ENCODE data around the gene ANKMY2.
"Not testable (repeated sequence)": the region's sequence is repeated elsewhere in the genome, so short reads cannot be mapped to it uniquely, and the experiment has no call there.

The ANKMY2 gene

GRCh38 chr7:16659854-16660497 is 14.4 kb upstream of the ANKMY2 start:
- not testable (repeated sequence) for DNase-seq (ENCODE audit: low read depth)

- no peak for DNase-seq (ENCODE audit: low read depth)
Observed at GRCh38 chr7:16657656-16658279, 12.2 kb upstream of the ANKMY2 start.

DNA sequence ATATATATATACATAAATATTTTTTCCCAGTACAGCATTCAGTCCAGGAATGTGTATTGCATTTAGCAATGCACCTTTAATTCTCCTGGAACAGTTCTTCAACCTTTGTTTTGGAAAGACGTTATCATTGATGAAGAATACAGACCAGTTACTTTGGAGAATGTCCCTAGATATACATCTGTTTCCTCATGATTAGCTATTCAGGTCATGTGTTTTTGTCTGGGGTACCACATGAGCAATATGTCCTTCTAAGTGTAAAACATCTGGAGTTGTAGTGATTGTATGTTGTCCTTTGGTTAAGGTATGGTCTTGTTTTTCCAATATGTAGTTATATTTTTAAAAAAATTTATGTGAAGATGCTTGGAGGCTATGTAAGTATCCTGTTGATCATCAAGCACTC is 10.6 kb upstream of the ANKMY2 start:
- DNase-seq (ENCODE audit: low read depth) = no peak

- no peak for DNase-seq (ENCODE audit: low read depth)
Observed at GRCh38 chr7:16655394-16655793, 9.8 kb upstream of the ANKMY2 start.

- no peak for DNase-seq (ENCODE audit: low read depth)
Observed at GRCh38 chr7:16652888-16653287, 7.3 kb upstream of the ANKMY2 start.

DNA sequence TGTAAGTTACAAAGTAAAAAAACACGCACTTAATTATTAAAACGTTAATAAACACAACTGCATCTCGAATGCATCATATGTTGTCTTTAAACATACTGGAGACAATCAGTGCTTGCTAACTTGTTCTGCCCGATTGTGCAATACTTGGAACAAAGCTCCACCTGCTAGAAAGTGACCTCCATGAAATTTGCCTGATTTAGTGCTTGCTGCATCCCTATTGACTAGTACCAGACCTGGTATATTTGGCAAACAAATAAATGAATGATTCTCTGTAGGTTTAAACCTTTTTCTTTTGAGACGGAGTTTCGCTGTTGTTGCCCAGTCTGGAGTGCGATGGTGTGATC is 6.7 kb upstream of the ANKMY2 start:
- no peak for DNase-seq (ENCODE audit: low read depth)

GRCh38 chr7:16651396-16652239 is 6.1 kb upstream of the ANKMY2 start:
- no peak for DNase-seq (ENCODE audit: low read depth)

- DNase-seq (ENCODE audit: low read depth) = no peak
Observed at GRCh38 chr7:16650266-16650665, 4.7 kb upstream of the ANKMY2 start.

DNA sequence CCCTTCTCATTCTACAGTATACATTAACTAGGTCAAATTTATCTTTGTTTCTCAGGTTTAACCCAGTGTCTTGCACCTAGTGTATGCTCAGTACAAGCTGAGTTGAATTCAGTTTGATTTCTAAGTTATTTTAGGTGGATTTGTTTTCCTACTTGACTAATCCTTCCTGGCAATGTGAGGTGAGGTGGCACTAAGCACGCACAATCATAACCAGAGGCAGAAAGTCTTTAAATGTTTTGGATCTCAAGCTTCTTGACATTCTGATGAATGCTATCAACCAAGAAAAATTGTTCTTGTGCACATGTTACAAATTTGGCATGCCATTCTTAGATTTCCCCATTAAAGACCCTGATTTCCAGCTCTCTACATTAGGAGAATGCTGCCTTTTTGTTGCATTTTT is 3.6 kb upstream of the ANKMY2 start:
- DNase-seq (ENCODE audit: low read depth) = no peak

GRCh38 chr7:16648551-16648950 is 3.0 kb upstream of the ANKMY2 start:
- DNase-seq (ENCODE audit: low read depth) = no peak

GRCh38 chr7:16647435-16647960 is 1.9 kb upstream of the ANKMY2 start:
- DNase-seq (ENCODE audit: low read depth) = no peak

- DNase-seq (ENCODE audit: low read depth) = no peak
Observed at GRCh38 chr7:16646472-16647072, 1.0 kb upstream of the ANKMY2 start.

DNA sequence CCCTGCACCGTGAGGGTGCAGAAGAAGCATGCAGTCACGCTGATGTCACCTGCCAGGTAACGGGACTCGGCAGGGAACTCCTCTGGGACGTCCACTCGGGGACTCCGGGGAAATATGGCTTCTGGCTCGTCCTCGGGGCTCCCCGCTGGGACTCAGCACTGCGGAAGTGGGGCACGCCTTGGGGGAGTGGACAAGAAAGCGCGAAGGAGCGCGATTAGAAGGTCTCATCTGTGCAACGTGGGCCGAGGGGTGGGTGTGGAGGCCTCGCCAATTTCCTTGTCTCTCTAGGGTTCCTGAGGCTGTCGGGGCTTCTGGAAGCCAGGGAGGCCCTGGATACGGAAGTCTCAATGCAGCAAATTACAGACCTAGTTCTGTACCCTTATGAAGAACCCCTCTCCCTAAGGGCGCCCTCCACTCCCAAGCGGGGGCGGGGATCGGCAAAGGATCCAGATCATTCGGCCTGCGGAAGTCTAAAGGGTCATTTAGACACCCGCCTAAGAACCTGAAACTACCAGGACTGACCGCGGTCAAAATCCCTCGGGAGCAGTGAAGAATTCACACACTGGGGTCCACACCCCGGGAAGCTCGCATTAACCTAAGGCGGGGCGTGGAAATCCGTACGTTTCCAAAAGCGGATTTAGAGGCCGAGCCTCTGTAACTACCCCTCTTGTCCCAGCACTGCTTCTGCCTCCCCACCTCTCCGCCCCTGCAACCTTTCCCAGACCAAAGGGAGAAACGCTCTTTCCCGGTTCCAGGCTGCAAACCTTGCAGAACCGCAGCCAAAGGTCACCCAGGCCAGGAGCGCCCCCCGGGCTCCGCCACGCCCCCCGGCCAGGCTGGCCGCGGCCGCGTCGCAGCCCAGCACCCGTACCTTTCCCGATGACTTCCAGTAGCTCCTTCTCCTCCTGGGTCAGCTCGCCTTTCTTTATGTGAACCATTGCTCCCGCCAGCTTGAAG is 640 bp downstream of the ANKMY2 start:
- DNase-seq (ENCODE audit: low read depth) = no peak

- no peak for DNase-seq (ENCODE audit: low read depth)
Observed at GRCh38 chr7:16644157-16644556, 1.4 kb downstream of the ANKMY2 start.

DNA sequence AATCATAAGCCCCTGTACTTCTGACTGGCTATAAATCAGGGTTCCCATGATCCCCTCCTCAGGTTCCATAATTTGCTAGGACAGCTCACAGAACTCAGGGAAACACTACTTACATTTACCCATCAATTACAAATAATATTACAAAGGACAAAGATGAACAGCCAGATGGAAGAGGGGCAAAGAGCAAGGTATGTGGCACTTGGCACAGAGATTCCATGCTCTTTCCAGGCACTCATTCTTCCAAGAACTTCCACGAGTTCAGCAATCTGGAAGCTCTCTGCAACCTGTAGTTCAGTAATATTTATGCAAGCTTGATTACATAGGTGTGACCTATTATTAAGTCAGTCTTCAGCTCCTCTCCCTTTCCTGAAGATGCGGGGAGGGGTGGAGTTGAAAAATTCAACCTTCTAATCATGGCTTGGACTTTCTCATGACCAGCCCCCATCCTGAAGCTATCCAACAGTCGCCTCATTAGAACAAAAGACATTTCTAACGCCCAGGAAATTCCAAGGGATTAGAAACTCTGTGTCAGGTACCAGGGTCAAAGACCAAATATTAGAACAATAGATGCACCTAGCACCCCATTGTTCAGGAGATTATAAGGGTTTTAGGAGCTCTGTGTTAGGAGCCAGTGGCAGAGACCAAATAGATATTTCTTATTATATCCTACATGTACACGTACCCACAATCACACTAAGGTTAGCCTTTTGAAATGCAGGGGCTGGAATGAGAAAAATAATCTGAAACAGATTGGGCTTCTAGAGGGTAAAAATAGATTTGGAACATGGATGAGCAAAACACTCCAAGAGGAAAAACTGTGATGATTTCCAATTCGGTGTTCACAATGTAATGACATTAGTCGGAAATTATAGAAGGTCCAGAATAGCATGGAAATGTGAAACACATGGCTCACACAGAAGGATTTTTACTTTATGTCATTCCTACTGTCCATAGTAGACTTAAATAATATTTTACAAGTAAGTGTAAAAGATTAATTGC is 7.0 kb downstream of the ANKMY2 start:
- DNase-seq (ENCODE audit: low read depth) = no peak

DNA sequence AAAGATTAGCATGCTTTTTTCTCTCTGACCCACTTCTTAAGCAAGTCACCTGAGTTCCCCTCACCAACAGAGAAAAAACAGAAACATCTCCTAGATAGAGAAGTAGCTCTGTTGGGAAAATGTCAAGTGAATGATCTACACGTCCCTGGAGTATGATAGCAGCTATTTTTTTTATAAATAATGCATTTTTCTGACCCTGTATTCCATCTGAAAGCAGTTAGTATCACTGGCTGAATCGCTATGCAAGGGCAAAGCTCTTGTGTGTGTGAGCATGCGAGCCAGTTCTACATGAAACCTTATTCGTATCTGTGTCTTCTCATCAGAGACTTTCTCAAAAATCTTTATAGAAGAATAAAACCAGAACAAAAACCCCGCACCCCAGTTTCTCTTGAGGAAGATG is 8.2 kb downstream of the ANKMY2 start:
- DNase-seq (ENCODE audit: low read depth) = no peak

GRCh38 chr7:16636555-16637101 is 8.9 kb downstream of the ANKMY2 start:
- DNase-seq (ENCODE audit: low read depth) = peak; percentile 64

- no peak for DNase-seq (ENCODE audit: low read depth)
Observed at GRCh38 chr7:16634271-16634738, 11.2 kb downstream of the ANKMY2 start.

GRCh38 chr7:16630654-16631053 is 14.9 kb downstream of the ANKMY2 start:
- no peak for DNase-seq (ENCODE audit: low read depth)

GRCh38 chr7:16627236-16627635 is 18.3 kb downstream of the ANKMY2 start:
- no peak for DNase-seq (ENCODE audit: low read depth)
